Endothelial cell of umbilical vein (primary cell): ENCODE data around the gene CD300LD. TPM values are rescaled to one million over a fixed set of nuclear protein-coding genes. Genes with fewer than 3 reads are reported as not detected.

Experiments
- BruUV-seq: library from RNA; stranded (reverse); fragments of 400-500 nt; replicated peaks from 2 replicates; lab custom pipeline; 2021; lab: Mats Ljungman, UMichigan
- CTCF ChIA-PET: fragments of 300-600, 350-600 bp; sonication (Branson Sonifier 250); formaldehyde crosslinking; loops from one replicate; lab custom pipeline; 2021; ENCODE audit warnings: antibody characterized with exemption, inconsistent platforms; lab: Charles Lee
- POLR2A ChIA-PET: fragments of 300-600, 350-600 bp; sonication (Branson Sonifier 250); formaldehyde crosslinking; loops from one replicate; lab custom pipeline; 2021; ENCODE audit warnings: antibody characterized with exemption, inconsistent platforms; lab: Charles Lee
- DNase-seq: peaks from one replicate; pipeline ENCODE4 v3.0.0-alpha.2; 2011; ENCODE audit warnings: low read depth, low spot score
- FAIRE-seq: peaks from 2 replicates; lab custom pipeline; 2011; peaks lifted over from hg19 to GRCh38; lab: Jason Lieb, UNC
- H2AFZ ChIP-seq: 2 replicates; pipeline ENCODE4 v1.6.0; 2012; ENCODE audit warnings: low read depth, low read length, control low read depth, inconsistent platforms
- H3K27ac ChIP-seq: 2 replicates; pipeline ENCODE4 v1.5.1; 2011; ENCODE audit warnings: low read depth, mild to moderate bottlenecking, control low read depth, low read length, moderate library complexity; ENCODE audit not compliant: insufficient read depth
- H3K27me3 ChIP-seq, 2 experiments: 2 replicates each; pipeline versions ENCODE4 v1.6.0 to v1.6.1; 2011; ENCODE audit warnings: low read length in 2 of 2, mixed read lengths in 1 of 2; ENCODE audit not compliant: control insufficient read depth in 2 of 2, insufficient read depth in 2 of 2
- H3K36me3 ChIP-seq, 2 experiments: 2 replicates in 1 of 2; 3 replicates in 1 of 2; pipeline ENCODE4 v1.5.1; 2011; ENCODE audit warnings: low read length in 2 of 2, mild to moderate bottlenecking in 1 of 2, moderate library complexity in 1 of 2; ENCODE audit not compliant: control insufficient read depth in 2 of 2, insufficient read depth in 2 of 2; ENCODE audit errors: extremely low read depth in 1 of 2
- H3K4me1 ChIP-seq: 3 replicates; pipeline ENCODE4 v1.5.1; 2011; ENCODE audit warnings: mild to moderate bottlenecking, low read length; ENCODE audit not compliant: control insufficient read depth, insufficient read depth; ENCODE audit errors: extremely low read depth
- H3K4me2 ChIP-seq: 2 replicates; pipeline ENCODE4 v1.6.1; 2011; ENCODE audit warnings: low read length, control low read depth, mixed read lengths; ENCODE audit not compliant: insufficient read depth
- H3K4me3 ChIP-seq, 3 experiments: fragments of 200-600 bp in 1 of 3; sonication (generic), shearing (Covaris generic) in 1 of 3; replicated peaks in 1 of 3; 2 replicates each; pipeline ENCODE4 v1.5.1; 2011 to 2016; ENCODE audit warnings: control low read depth in 3 of 3, low read length in 3 of 3, mild to moderate bottlenecking in 2 of 3, inconsistent platforms in 1 of 3, low read depth in 1 of 3, moderate library complexity in 1 of 3; ENCODE audit not compliant: insufficient read depth in 1 of 3
- H3K79me2 ChIP-seq: 2 replicates; pipeline ENCODE4 v1.6.0; 2012; ENCODE audit warnings: low read length, inconsistent platforms; ENCODE audit not compliant: control insufficient read depth, insufficient read depth
- H3K9ac ChIP-seq: replicated peaks from 2 replicates; pipeline ENCODE3; 2011; ENCODE audit warnings: low read length, control low read depth; ENCODE audit not compliant: insufficient read depth; ENCODE audit errors: extremely low read depth
- H3K9me1 ChIP-seq: replicated peaks from 3 replicates; pipeline ENCODE4 v1.6.0; 2011; ENCODE audit warnings: mild to moderate bottlenecking, low read length; ENCODE audit not compliant: control insufficient read depth, insufficient read depth; ENCODE audit errors: extremely low read depth
- H3K9me3 ChIP-seq: replicated peaks from 2 replicates; pipeline ENCODE4 v1.5.1; 2012; ENCODE audit warnings: low read length, inconsistent platforms; ENCODE audit not compliant: control insufficient read depth, insufficient read depth
- H4K20me1 ChIP-seq: replicated peaks from 2 replicates; pipeline ENCODE3; 2011; ENCODE audit warnings: mild to moderate bottlenecking, low read length; ENCODE audit not compliant: control insufficient read depth, insufficient read depth; ENCODE audit errors: extremely low read depth
- EZH2 ChIP-seq: IDR thresholded peaks from 2 replicates; pipeline ENCODE4 v1.6.1; 2012; ENCODE audit warnings: borderline replicate concordance, low read depth, mild to moderate bottlenecking, moderate library complexity, low read length, inconsistent platforms; ENCODE audit not compliant: severe bottlenecking
- FOS ChIP-seq: IDR thresholded peaks from 2 replicates; pipeline ENCODE4 v1.6.1; 2011; ENCODE audit warnings: mild to moderate bottlenecking, low read length, moderate library complexity, borderline replicate concordance; ENCODE audit not compliant: insufficient read depth
- GATA2 ChIP-seq: IDR thresholded peaks from 2 replicates; pipeline ENCODE4 v1.7.0; 2011; ENCODE audit warnings: low read depth, mild to moderate bottlenecking, moderate library complexity, mixed read lengths, low read length; ENCODE audit not compliant: insufficient read length, insufficient read depth
- JUN ChIP-seq: IDR thresholded peaks from 2 replicates; pipeline ENCODE4 v1.6.1; 2011; ENCODE audit warnings: borderline replicate concordance, low read depth; ENCODE audit not compliant: insufficient read length, insufficient read depth
- MYC ChIP-seq: IDR thresholded peaks from one replicate; pipeline ENCODE4 v1.6.1; 2011; ENCODE audit warnings: mild to moderate bottlenecking, low read depth, low read length
- POLR2A ChIP-seq: IDR thresholded peaks from 2 replicates; pipeline ENCODE4 v1.6.1; 2012; ENCODE audit warnings: low read depth, mild to moderate bottlenecking, control low read depth, low read length
- POLR2AphosphoS5 ChIP-seq: IDR thresholded peaks from 2 replicates; pipeline ENCODE4 v1.6.1; 2012; ENCODE audit warnings: low read depth, mild to moderate bottlenecking, control low read depth, low read length, moderate library complexity; ENCODE audit not compliant: insufficient read depth
- dilution Hi-C: fragments of 300-500 bp; cut with MboI; formaldehyde crosslinking; loops from one replicate; pipeline ENCODE4 v1.15.0; 2019; ENCODE audit warnings: low sequenced_read_pairs; ENCODE audit not compliant: extremely low pct_ligation_motif_present
- intact Hi-C: fragments of 100-400 bp; cut with micrococcal nuclease; formaldehyde crosslinking; loops from one replicate; pipeline ENCODE4 v1.10.0; 2022
- polyA plus RNA-seq, 4 experiments: library from polyadenylated mRNA; depleted of rRNA in 3 of 4; stranded (reverse) in 3 of 4; unstranded in 1 of 4; fragments of >200 nt; gene quantifications; 2 replicates each; pipeline versions ENCODE4 v1.2.1 to v1.2.3, GENCODE V29; 2011 to 2012; ENCODE audit warnings: missing spikeins in 1 of 4
- total RNA-seq: library from RNA; stranded (reverse); gene quantifications from 2 replicates; pipeline ENCODE4 v1.2.3, GENCODE V29; 2021
- TF ChIP-seq, protein P1 (sequence below): IDR thresholded peaks from 2 replicates; pipeline ENCODE4 v1.6.1; 2011; ENCODE audit not compliant: insufficient read depth, insufficient read length
- TF ChIP-seq, protein P2 (sequence below), 2 donors: IDR thresholded peaks; 1 replicate in 1 of 2; 2 replicates in 1 of 2; pipeline ENCODE4 v1.5.1; 2011; ENCODE audit warnings: low read length in 2 of 2, mild to moderate bottlenecking in 2 of 2, moderate library complexity in 2 of 2, control low read depth in 1 of 2, inconsistent platforms in 1 of 2, low read depth in 1 of 2; ENCODE audit not compliant: insufficient read depth in 1 of 2; ENCODE audit errors: extremely low read depth in 1 of 2

CD300LD gene
- total and polyA plus RNA-seq, 2 donors (not counting 3 experiments of a cell fraction or from before 2014, with no cell fraction given) = not detected

DNA sequence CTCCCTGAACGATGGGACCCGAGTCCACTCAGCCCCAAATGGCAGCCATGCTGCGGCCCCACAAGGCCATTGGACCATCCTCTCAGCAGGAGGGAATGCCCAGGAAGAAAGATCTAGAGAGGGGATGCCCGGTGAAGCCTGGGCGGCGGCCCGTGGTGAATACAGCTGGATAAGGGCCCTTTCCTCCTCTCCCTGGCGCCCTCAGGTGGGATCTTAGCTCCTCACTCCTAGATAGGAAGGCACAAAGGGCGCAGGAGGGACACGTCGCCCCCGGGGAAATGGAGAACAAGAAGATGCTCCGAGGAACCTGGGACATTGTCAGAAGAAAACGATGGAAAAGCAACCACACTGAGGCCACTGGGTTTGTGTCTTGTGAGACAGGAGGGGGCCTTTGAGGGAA is 48.7 kb downstream of the CD300LD start:
- Histone ChIP-seq H3K27ac (no peak overlapping the region), H3K9me3 (no peaks in the 10 kb centered on the region), H3K27me3 (no peaks in the 10 kb centered on the region), H3K4me3 (no peak overlapping the region), H3K4me2 (no peak overlapping the region), H3K9me1 (no peaks in the 10 kb centered on the region), H3K79me2 (no peaks in the 10 kb centered on the region), H3K36me3 (no peaks in the 10 kb centered on the region), H4K20me1 (no peaks in the 10 kb centered on the region), H2AFZ (no peak overlapping the region), H3K9ac (no peak overlapping the region), H3K4me1 (no peaks in the 10 kb centered on the region)
- CTCF ChIA-PET = no interaction called here
- DNase-seq = no peak
- dilution Hi-C loops = no loop called here
- FAIRE-seq = no peak
- TF ChIP-seq, protein P1, sequence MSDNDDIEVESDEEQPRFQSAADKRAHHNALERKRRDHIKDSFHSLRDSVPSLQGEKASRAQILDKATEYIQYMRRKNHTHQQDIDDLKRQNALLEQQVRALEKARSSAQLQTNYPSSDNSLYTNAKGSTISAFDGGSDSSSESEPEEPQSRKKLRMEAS = no peak
- TF ChIP-seq, protein P2, sequence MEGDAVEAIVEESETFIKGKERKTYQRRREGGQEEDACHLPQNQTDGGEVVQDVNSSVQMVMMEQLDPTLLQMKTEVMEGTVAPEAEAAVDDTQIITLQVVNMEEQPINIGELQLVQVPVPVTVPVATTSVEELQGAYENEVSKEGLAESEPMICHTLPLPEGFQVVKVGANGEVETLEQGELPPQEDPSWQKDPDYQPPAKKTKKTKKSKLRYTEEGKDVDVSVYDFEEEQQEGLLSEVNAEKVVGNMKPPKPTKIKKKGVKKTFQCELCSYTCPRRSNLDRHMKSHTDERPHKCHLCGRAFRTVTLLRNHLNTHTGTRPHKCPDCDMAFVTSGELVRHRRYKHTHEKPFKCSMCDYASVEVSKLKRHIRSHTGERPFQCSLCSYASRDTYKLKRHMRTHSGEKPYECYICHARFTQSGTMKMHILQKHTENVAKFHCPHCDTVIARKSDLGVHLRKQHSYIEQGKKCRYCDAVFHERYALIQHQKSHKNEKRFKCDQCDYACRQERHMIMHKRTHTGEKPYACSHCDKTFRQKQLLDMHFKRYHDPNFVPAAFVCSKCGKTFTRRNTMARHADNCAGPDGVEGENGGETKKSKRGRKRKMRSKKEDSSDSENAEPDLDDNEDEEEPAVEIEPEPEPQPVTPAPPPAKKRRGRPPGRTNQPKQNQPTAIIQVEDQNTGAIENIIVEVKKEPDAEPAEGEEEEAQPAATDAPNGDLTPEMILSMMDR (IDR thresholded peaks at IDR 0.05; ENCODE audit: extremely low read depth in 1 of 2, insufficient read depth in 1 of 2, low read depth in 1 of 2, low read length in 2 of 2) = no peak
- TF ChIP-seq FOS (no peak), POLR2A (no peak), JUN (no peak), GATA2 (no peak), POLR2AphosphoS5 (no peak), MYC (no peak), EZH2 (no peak)
- BruUV-seq = no TSS peak
- intact Hi-C loops = no loop called here
- POLR2A ChIA-PET = no interaction called here
